ENCODE data around the gene CCT6A. TPM values are rescaled to one million over a fixed set of nuclear protein-coding genes. Genes with fewer than 3 reads are reported as not detected.

The CCT6A gene
- total and polyA plus RNA-seq, 9 of the 15 experiments (the other 6 are each of a cell fraction or from before 2014, with no cell fraction given): 244 to 708 (median 387) TPM

GRCh38 chr7:56028942-56029630 is 22.5 kb upstream of the CCT6A start (continued):
- TF ChIP-seq ZNF445 (CRISPR knock-in tag; IDR thresholded peaks at IDR 0.05; ENCODE audit: low read depth) (no peak), RB1 (IDR thresholded peaks at IDR 0.05; ENCODE audit: low read depth) (no peak), ZNF655 (CRISPR knock-in tag; IDR thresholded peaks at IDR 0.05) (no peak), YY1 (IDR thresholded peaks at IDR 0.05; ENCODE audit: borderline replicate concordance in 1 of 3, control insufficient read depth in 1 of 3, extremely low read depth in 1 of 3, insufficient read depth in 3 of 3, insufficient read length in 1 of 3, insufficient replicate concordance in 2 of 3, low read depth in 1 of 3, low read length in 2 of 3) (no peak), ELK3 (CRISPR knock-in tag; IDR thresholded peaks at IDR 0.05) (no peak), SIRT6 (IDR thresholded peaks at IDR 0.05; ENCODE audit: low read depth, low read length) (no peak), SNRNP70 (optimal IDR thresholded peaks at IDR 0.05; ENCODE audit: low read depth, low read length) (no peak)
